Skeletal muscle tissue (tissue), 4 donors: Measurements from ENCODE around the gene UTY. TPM values are rescaled to one million over a fixed set of nuclear protein-coding genes. Genes with fewer than 3 reads are reported as not detected.

ENCODE experiments used
- H3K27ac ChIP-seq: one replicate; pipeline ENCODE4 v1.7.0; 2013; ENCODE audit warnings: mild to moderate bottlenecking, low read depth, low read length, inconsistent platforms
- H3K27me3 ChIP-seq, 3 donors: one replicate each; pipeline ENCODE4 v1.7.0; 2013; ENCODE audit warnings: low read length in 3 of 3; ENCODE audit not compliant: control insufficient read depth in 3 of 3, insufficient read depth in 3 of 3
- H3K36me3 ChIP-seq, 3 donors: one replicate each; pipeline ENCODE4 v1.7.0; 2013; ENCODE audit warnings: low read length in 3 of 3; ENCODE audit not compliant: control insufficient read depth in 3 of 3, insufficient read depth in 3 of 3
- H3K4me1 ChIP-seq, 3 donors: one replicate each; pipeline ENCODE4 v1.7.0; 2013; ENCODE audit warnings: low read length in 3 of 3, mild to moderate bottlenecking in 3 of 3; ENCODE audit not compliant: control insufficient read depth in 3 of 3, insufficient read depth in 3 of 3
- H3K4me3 ChIP-seq, 3 donors: one replicate each; pipeline ENCODE4 v1.7.0; 2013; ENCODE audit warnings: low read length in 3 of 3
- H3K9ac ChIP-seq, 3 donors: one replicate each; pipeline ENCODE4 v1.7.0; 2013; ENCODE audit warnings: low read length in 3 of 3, mild to moderate bottlenecking in 3 of 3, moderate library complexity in 2 of 3, low read depth in 1 of 3
- H3K9me3 ChIP-seq, 3 donors: one replicate each; pipeline ENCODE4 v1.7.0; 2013; ENCODE audit warnings: low read length in 3 of 3; ENCODE audit not compliant: control insufficient read depth in 3 of 3
- total RNA-seq: library from RNA; depleted of rRNA; stranded (reverse); fragments of >200 nt; gene quantifications from one replicate; pipeline ENCODE4 v1.2.3, GENCODE V29; 2014
- donor health status: Osteomylitis.

UTY gene
- total RNA-seq, 1 donor from 2014 or later: 46.4 TPM

DNA sequence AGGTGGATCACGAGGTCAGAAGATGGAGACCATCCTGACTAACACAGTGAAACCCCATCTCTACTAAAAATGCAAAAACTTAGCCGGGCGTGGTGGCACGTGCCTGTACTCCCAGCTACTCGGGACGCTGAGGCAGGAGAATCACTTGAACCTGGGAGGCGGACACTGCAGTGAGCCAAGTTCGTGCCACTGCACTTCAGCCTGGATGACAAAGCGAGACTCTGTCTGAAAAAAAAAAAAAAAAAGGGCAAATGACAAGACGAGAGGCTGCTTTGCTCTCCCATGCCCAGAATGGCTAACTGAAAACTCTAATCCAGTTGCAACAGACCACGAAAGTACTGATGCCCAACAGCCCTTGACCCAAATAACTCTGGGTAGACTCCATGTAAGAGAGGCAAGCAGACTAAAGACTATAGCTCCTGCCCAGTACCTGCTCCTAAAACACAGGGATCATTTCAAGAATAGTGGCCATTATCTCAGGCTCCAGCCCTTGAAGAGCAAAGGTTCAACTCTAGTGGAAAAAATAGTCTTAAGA is 29.2 kb downstream of the UTY start:
- H3K4me3 ChIP-seq: no peak overlapping the region
- no peaks in the 10 kb centered on the region for H3K27me3 ChIP-seq
- no peak overlapping the region for H3K9ac ChIP-seq
- no peaks in the 10 kb centered on the region for H3K9me3 ChIP-seq
- no peaks in the 10 kb centered on the region for H3K4me1 ChIP-seq
- H3K36me3 ChIP-seq: peaks cover 0 to 4% (median 0%) of the 10 kb centered on the region in 3 donors
- no peak overlapping the region for H3K27ac ChIP-seq

- Histone ChIP-seq H3K4me3 (no peak overlapping the region), H3K36me3 (peaks cover 0 to 4% (median 0%) of the 10 kb centered on the region in 3 donors), H3K4me1 (no peaks in the 10 kb centered on the region), H3K9me3 (no peaks in the 10 kb centered on the region), H3K27me3 (no peaks in the 10 kb centered on the region), H3K27ac (no peak overlapping the region), H3K9ac (no peak overlapping the region)
Measured at GRCh38 chrY:13445566-13445965, 34.3 kb downstream of the UTY start.

- Histone ChIP-seq H3K9me3 (no peaks in the 10 kb centered on the region), H3K9ac (no peak overlapping the region), H3K4me1 (no peaks in the 10 kb centered on the region), H3K36me3 (peaks cover 0 to 4% (median 0%) of the 10 kb centered on the region in 3 donors), H3K4me3 (no peak overlapping the region), H3K27ac (no peak overlapping the region), H3K27me3 (no peaks in the 10 kb centered on the region)
Measured at GRCh38 chrY:13443146-13443545, 36.7 kb downstream of the UTY start.

DNA sequence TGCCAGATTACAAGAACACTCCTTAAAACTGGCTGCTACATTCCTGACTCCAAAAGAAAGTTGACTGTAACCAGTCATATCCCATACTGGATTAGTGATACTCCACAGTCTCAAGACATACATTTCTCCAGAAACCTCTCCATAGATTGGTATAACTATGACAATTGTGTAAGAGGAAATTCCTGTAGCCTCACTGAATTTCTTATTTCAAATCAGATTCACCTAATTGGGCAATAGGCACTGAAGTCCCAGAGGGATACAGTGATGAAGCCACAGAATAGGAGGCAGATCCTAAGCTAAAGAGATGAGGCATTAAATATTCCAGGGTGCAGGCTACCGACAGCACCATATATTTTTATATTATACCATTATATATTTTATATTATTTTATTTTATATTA is 39.0 kb downstream of the UTY start:
- Histone ChIP-seq H3K9ac (no peak overlapping the region), H3K27me3 (no peaks in the 10 kb centered on the region), H3K9me3 (no peaks in the 10 kb centered on the region), H3K4me3 (no peak overlapping the region), H3K4me1 (no peaks in the 10 kb centered on the region), H3K27ac (no peak overlapping the region), H3K36me3 (peaks cover 0 to 3% (median 0%) of the 10 kb centered on the region in 3 donors)

GRCh38 chrY:13435968-13436937 is 43.6 kb downstream of the UTY start:
- Histone ChIP-seq H3K4me3 (no peak overlapping the region), H3K9ac (no peak overlapping the region), H3K36me3 (peaks cover 0 to 5% (median 0%) of the 10 kb centered on the region in 3 donors), H3K4me1 (no peaks in the 10 kb centered on the region), H3K9me3 (no peaks in the 10 kb centered on the region), H3K27me3 (no peaks in the 10 kb centered on the region), H3K27ac (no peak overlapping the region)

DNA sequence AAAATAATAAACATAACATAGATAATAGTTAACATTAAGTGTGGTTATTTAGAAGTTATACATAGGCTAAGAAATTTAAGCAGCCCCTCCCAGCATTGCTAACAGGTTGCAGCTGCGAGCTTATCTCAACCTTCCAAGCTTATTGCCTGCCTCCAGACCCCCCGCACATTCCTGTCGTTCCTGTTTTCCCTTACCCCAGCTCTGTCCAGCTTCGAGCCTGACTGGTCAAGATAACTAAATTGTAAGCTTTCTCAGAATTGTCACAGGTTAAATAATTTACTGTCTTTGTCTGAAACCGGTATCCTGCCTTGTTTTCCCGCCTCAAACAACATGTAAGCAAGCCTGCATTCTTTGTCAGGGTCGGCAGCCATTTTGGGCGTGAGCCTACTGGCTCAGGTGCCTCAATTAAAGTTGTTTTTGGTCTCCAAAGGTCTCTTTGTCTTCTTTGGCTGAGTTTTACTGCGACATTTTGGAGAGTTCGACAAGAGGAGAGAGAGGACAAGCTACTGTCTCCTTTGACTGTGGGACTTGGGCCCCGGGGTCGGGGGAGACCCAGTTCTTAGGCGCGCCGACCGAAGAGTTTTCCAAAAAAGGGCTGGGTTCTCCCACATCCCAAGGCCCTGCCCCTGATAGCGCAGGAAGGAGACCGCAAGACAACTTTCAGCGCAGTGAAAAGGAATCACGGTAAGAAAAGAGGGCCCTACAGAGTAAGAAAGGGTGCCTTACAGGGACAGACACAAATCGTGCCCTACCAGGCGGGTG is 44.4 kb downstream of the UTY start:
- no peaks in the 10 kb centered on the region for H3K9me3 ChIP-seq
- H3K4me1 ChIP-seq: no peaks in the 10 kb centered on the region
- H3K4me3 ChIP-seq: no peak overlapping the region
- peaks cover 0 to 5% (median 0%) of the 10 kb centered on the region in 3 donors for H3K36me3 ChIP-seq
- no peak overlapping the region for H3K27ac ChIP-seq
- H3K9ac ChIP-seq: no peak overlapping the region
- H3K27me3 ChIP-seq: no peaks in the 10 kb centered on the region

GRCh38 chrY:13432293-13433025 is 47.4 kb downstream of the UTY start:
- peaks cover 0 to 5% (median 0%) of the 10 kb centered on the region in 3 donors for H3K36me3 ChIP-seq
- no peaks in the 10 kb centered on the region for H3K27me3 ChIP-seq
- H3K9me3 ChIP-seq: no peaks in the 10 kb centered on the region
- H3K9ac ChIP-seq: no peak overlapping the region
- no peak overlapping the region for H3K27ac ChIP-seq
- H3K4me1 ChIP-seq: no peaks in the 10 kb centered on the region
- no peak overlapping the region for H3K4me3 ChIP-seq

DNA sequence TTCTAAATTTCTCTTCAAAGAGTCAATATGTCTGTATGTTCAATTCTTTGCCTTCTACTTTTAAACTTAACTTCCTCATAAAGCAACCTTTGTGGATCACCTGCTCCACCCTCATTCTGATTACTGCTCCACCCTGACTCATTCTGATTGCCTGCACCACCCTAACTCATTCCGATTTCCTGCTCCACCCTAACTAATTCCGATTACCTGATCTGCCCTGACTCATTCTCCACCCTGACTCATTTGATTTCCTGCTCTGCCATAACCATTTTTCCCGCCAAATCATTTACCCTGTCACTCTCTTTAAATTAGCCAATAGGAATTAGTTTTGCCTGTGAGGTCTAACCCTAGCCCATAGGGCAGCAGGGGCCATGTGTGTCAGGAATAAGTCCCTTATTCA is 50.3 kb downstream of the UTY start:
- H3K9me3 ChIP-seq: peaks cover 0 to 3% (median 0%) of the 10 kb centered on the region in 3 donors
- no peak overlapping the region for H3K9ac ChIP-seq
- H3K4me1 ChIP-seq: no peaks in the 10 kb centered on the region
- H3K36me3 ChIP-seq: no peaks in the 10 kb centered on the region
- no peaks in the 10 kb centered on the region for H3K27me3 ChIP-seq
- no peak overlapping the region for H3K27ac ChIP-seq
- no peak overlapping the region for H3K4me3 ChIP-seq

DNA sequence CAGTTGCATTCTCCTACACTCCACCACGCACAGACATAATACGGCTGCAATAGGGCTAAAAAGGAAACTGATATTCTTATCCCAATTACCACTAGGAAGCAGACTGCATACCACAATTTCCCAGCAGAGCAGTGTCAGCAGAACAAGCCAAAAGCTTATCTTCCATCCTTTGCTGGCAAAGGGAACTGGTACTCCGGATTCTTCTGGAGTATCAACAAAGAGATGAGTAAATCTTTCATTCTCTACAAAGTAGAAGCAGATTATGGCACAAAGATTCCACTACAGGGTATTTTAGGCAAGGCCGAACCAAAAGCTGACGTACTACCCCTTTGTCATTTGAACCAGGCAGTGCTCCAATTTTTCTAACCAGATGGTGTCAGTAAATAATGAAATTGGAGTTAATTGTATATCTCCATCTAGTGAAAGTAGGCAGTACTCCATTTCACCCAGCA is 56.5 kb downstream of the UTY start:
- H3K27ac ChIP-seq: no peak overlapping the region
- no peak overlapping the region for H3K4me3 ChIP-seq
- peaks cover 0 to 14% (median 11%) of the 10 kb centered on the region in 3 donors for H3K4me1 ChIP-seq

More for the DNA sequence above, 56.5 kb downstream of the UTY start:
- Histone ChIP-seq H3K27me3 (no peaks in the 10 kb centered on the region), H3K36me3 (no peaks in the 10 kb centered on the region), H3K9ac (no peak overlapping the region), H3K9me3 (peaks cover 0 to 3% (median 0%) of the 10 kb centered on the region in 3 donors)
